A673 (cell line): ENCODE results near the gene PBRM1.

Experiments
- EZH2 ChIP-seq: fragments of 200-600 bp; sonication (generic); IDR thresholded peaks from 2 replicates; pipeline ENCODE4 v1.6.1; 2017; ENCODE audit warnings: borderline replicate concordance, low read depth, mild to moderate bottlenecking, mixed read lengths, antibody characterized with exemption, low read length; ENCODE audit not compliant: poor library complexity, severe bottlenecking
- TF ChIP-seq, protein P1 (sequence below): fragments of 300-800, 200-600 bp; sonication (generic); conservative IDR thresholded peaks from 2 replicates; pipeline ENCODE4 v1.5.1; 2017; ENCODE audit warnings: low read depth, mild to moderate bottlenecking, antibody characterized with exemption, low read length, moderate library complexity, mixed read lengths

- no peak for TF ChIP-seq EZH2
- TF ChIP-seq, protein P1, sequence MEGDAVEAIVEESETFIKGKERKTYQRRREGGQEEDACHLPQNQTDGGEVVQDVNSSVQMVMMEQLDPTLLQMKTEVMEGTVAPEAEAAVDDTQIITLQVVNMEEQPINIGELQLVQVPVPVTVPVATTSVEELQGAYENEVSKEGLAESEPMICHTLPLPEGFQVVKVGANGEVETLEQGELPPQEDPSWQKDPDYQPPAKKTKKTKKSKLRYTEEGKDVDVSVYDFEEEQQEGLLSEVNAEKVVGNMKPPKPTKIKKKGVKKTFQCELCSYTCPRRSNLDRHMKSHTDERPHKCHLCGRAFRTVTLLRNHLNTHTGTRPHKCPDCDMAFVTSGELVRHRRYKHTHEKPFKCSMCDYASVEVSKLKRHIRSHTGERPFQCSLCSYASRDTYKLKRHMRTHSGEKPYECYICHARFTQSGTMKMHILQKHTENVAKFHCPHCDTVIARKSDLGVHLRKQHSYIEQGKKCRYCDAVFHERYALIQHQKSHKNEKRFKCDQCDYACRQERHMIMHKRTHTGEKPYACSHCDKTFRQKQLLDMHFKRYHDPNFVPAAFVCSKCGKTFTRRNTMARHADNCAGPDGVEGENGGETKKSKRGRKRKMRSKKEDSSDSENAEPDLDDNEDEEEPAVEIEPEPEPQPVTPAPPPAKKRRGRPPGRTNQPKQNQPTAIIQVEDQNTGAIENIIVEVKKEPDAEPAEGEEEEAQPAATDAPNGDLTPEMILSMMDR, result no peak
These were observed 5.9 kb downstream of the PBRM1 start for GRCh38 chr3:52679811-52680210.
